Ishikawa (cell line): ENCODE measurements around the gene HSCB.

Experiments
- CEBPB ChIP-seq: IDR thresholded peaks from 2 replicates; pipeline ENCODE4 v1.6.1; 2012
- NFIC ChIP-seq: IDR thresholded peaks from 2 replicates; pipeline ENCODE4 v1.6.1; 2012
- REST ChIP-seq: IDR thresholded peaks from 2 replicates; pipeline ENCODE4 v1.6.1; 2012; ENCODE audit warnings: low read depth, mild to moderate bottlenecking
- TAF1 ChIP-seq: IDR thresholded peaks from 2 replicates; pipeline ENCODE4 v1.6.1; 2012; ENCODE audit warnings: low read depth, mild to moderate bottlenecking
- TEAD4 ChIP-seq: IDR thresholded peaks from 2 replicates; pipeline ENCODE4 v1.6.1; 2012
- YY1 ChIP-seq: IDR thresholded peaks from 2 replicates; pipeline ENCODE4 v1.6.1; 2012; ENCODE audit warnings: low read depth
- TF ChIP-seq, protein P1 (sequence below): IDR thresholded peaks from 2 replicates; pipeline ENCODE4 v1.6.1; 2012

GRCh38 chr22:28772633-28773460 is 31.0 kb downstream of the HSCB start, which contains the start of gene CCDC117:
- TF ChIP-seq CEBPB (no peak), TEAD4 (no peak), YY1 (no peak), NFIC (no peak), TAF1 (peak; percentile 84; the same call in 1 of the 2 replicates), REST (no peak)
- TF ChIP-seq, protein P1, sequence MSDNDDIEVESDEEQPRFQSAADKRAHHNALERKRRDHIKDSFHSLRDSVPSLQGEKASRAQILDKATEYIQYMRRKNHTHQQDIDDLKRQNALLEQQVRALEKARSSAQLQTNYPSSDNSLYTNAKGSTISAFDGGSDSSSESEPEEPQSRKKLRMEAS: peak; percentile 92
